OCI-LY3 (cell line): ENCODE data around the gene CREB5.

Source experiments
- CTCF ChIP-seq: fragments of 200-600, 300-600 bp; sonication (generic); IDR thresholded peaks from 2 replicates; pipeline ENCODE4 v1.5.1; 2014; ENCODE audit warnings: antibody characterized with exemption, low read length, low read depth
- EZH2phosphoT487 ChIP-seq: fragments of 200-600 bp; shearing (Covaris generic); IDR thresholded peaks from 2 replicates; pipeline ENCODE4 v1.6.1; 2018; ENCODE audit warnings: antibody characterized with exemption, mixed run types, low read depth

- no peak for TF ChIP-seq CTCF
- no peak for TF ChIP-seq EZH2phosphoT487
Observed at GRCh38 chr7:28688174-28688573, 275.9 kb downstream of the CREB5 start.
